Sigmoid colon (tissue), 7 donors: Measurements from ENCODE around the gene DKC1. TPM values are rescaled to one million over a fixed set of nuclear protein-coding genes. Genes with fewer than 3 reads are reported as not detected.

ENCODE experiments used
- DNase-seq: peaks from one replicate; pipeline ENCODE4 v3.0.0-alpha.2; 2019
- H3K27ac ChIP-seq, 4 donors: fragments of 200-600 bp; sonication (generic); one replicate each; pipeline ENCODE4 v1.5.1; 2016 to 2019; ENCODE audit warnings: mild to moderate bottlenecking in 1 of 4
- H3K27me3 ChIP-seq, 3 donors: fragments of 200-600 bp; sonication (generic); one replicate each; pipeline ENCODE4 v1.5.1; 2019; ENCODE audit warnings: mild to moderate bottlenecking in 1 of 3
- H3K36me3 ChIP-seq, 4 donors: fragments of 200-600 bp; sonication (generic); one replicate each; pipeline ENCODE4 v1.5.1; 2016 to 2019
- H3K4me1 ChIP-seq, 4 donors: fragments of 200-600 bp; sonication (generic); one replicate each; pipeline ENCODE4 v1.5.1; 2017 to 2019
- H3K4me3 ChIP-seq, 4 donors: fragments of 200-600 bp; sonication (generic); one replicate each; pipeline ENCODE4 v1.5.1; 2017 to 2019; ENCODE audit warnings: mild to moderate bottlenecking in 2 of 4, moderate library complexity in 1 of 4
- H3K9me3 ChIP-seq, 4 donors: fragments of 200-600 bp in 3 of 4; sonication (generic) in 3 of 4; one replicate each; pipeline versions ENCODE4 v1.5.1 to v1.6.1; 2013 to 2019
- EP300 ChIP-seq, 4 donors: sonication (generic); formaldehyde crosslinking; IDR thresholded peaks; one replicate each; pipeline ENCODE4 v1.6.1; 2017; ENCODE audit warnings: antibody characterized with exemption in 4 of 4
- POLR2A ChIP-seq, 2 donors: fragments of 450-650 bp; IDR thresholded peaks; one replicate each; pipeline ENCODE4 v1.6.1; 2016; ENCODE audit warnings: antibody characterized with exemption in 2 of 2, mild to moderate bottlenecking in 2 of 2, moderate library complexity in 2 of 2
- POLR2AphosphoS5 ChIP-seq, 4 donors: sonication (generic); formaldehyde crosslinking; IDR thresholded peaks; one replicate each; pipeline ENCODE4 v1.6.1; 2017; ENCODE audit warnings: antibody characterized with exemption in 4 of 4
- WGBS, 2 donors: extraction: QIAGEN DNeasy Blood & Tissue Kit; methylation state at CpG; one replicate each; pipeline ENCODE4 v1.1.7; 2013; 5-methylcytosine and 5-hydroxymethylcytosine counted together
- intact Hi-C: fragments of 100-400 bp; cut with DNase I; formaldehyde crosslinking; loops from one replicate; pipeline ENCODE4 v1.15.1; 2023
- polyA plus RNA-seq, 3 donors: library from polyadenylated mRNA; stranded (reverse); fragments of 200-250 nt; gene quantifications; one replicate each; pipeline ENCODE4 v1.2.3, GENCODE V29; 2013
- total RNA-seq, 4 donors: library from RNA; depleted of rRNA; stranded (reverse); fragments of >200 nt; gene quantifications; one replicate each; pipeline ENCODE4 v1.1.0, GENCODE V29; 2016
- TF ChIP-seq, protein P1 (sequence below), 4 experiments: fragments of 450-650 bp in 3 of 4; fragments of 200-600 bp in 1 of 4; IDR thresholded peaks; one replicate each; pipeline ENCODE4 v1.5.1; 2016 to 2019; ENCODE audit warnings: antibody characterized with exemption in 4 of 4, mild to moderate bottlenecking in 3 of 4, moderate library complexity in 2 of 4
- donor health status: healthy with polysubstance abuse.
- donor health status: Bipolar disorder and iron deficiency.
- donor health status: healthy.

The DKC1 gene
- total RNA-seq (10 to 100 TPM; 18.2 to 38.8 (median 19.2) TPM), polyA plus RNA-seq (10 to 100 TPM; 19.7 to 47.5 (median 24.0) TPM)

DNA sequence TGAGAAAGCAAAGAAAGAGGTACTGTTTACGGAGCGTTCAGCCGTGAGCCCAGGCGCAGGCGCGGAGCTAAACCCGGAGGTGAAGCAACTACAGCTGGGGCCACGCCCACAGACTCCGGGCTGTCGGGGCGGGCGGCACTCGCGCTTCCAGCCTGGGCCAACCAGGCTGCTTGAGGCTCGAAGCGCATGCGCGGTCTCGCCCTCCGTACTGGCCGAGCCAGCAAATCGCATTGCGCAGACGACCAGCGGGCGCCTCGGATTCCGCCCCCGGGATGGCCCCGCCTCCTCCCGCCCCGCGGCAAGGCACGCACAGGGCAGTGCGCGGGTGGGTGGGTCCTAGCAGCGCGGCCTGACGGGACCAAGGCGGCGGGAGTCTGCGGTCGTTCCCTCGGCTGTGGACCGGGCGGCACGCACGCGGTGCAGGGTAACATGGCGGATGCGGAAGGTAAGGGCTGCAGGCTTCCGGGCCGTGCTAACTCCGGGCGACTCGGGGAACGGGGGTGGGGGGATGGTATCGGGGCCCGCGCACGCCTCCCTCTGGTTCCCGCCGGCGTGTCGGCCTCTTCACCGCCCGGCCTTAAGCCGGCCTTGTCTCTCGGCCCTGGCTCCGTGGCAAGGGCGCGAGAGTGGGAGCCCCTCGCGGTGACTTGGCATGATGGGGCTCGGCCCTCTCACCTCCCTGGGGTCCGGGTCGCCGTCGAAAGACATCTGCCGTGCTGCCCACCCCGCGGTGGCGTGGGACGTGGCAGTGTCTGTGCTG, at the start of gene DKC1:
Gene DKC1 (plus strand): TSS at position 328 of the 760 bp plus-strand sequence. CDS start 102 bp downstream, at position 430.
- peak within 1 kb of the TSS; percentile 40 to 69 (median 62) for H3K4me3 ChIP-seq
- H3K27me3 ChIP-seq: no peaks in the 10 kb centered on the region
- peaks cover 0 to 14% (median 7%) of the 10 kb centered on the region in 4 donors for H3K4me1 ChIP-seq
- peak; percentile 97 for DNase-seq
- no peaks in the 10 kb centered on the region for H3K9me3 ChIP-seq
- TF ChIP-seq POLR2A (IDR thresholded peaks at IDR 0.05): no peak
- TF ChIP-seq POLR2AphosphoS5 (IDR thresholded peaks at IDR 0.05): peak; percentile 35 to 67 (median 56)
- intact Hi-C loops: loop anchor here (5.0 kb wide), 1 partner anchor 40 kb away; no protein-coding TSS in a partner anchor
- peak within 1 kb of the TSS; percentile 74 to 83 (median 76) for H3K27ac ChIP-seq
- WGBS, 2 donors: 1% methylated on average over 84 of the region's 84 CpGs
- H3K36me3 ChIP-seq: peaks cover 0 to 23% (median 0%) of the 10 kb centered on the region in 4 donors

DNA sequence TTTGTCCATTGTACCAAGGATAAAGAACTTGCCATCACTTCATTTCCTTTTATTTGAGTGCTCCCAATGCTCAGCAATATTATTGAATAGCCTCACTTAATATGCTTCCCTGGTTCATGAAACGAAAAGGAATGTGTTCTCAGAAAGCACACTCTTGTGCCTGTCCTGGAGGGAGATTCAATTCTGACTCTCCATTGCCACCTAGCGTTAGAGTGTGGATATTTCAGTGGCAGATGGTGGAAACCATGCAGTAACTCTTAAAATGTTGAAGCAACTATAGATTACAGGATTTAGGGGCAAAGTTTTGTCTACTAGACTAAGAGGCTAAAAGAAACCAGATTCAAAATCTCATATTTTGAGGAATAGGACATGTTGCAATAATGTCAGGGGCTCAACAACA, 47.7 kb upstream of the DKC1 start:
- intact Hi-C loops: no loop called here
- H3K27me3 ChIP-seq: no peaks in the 10 kb centered on the region
- TF ChIP-seq, protein P1, sequence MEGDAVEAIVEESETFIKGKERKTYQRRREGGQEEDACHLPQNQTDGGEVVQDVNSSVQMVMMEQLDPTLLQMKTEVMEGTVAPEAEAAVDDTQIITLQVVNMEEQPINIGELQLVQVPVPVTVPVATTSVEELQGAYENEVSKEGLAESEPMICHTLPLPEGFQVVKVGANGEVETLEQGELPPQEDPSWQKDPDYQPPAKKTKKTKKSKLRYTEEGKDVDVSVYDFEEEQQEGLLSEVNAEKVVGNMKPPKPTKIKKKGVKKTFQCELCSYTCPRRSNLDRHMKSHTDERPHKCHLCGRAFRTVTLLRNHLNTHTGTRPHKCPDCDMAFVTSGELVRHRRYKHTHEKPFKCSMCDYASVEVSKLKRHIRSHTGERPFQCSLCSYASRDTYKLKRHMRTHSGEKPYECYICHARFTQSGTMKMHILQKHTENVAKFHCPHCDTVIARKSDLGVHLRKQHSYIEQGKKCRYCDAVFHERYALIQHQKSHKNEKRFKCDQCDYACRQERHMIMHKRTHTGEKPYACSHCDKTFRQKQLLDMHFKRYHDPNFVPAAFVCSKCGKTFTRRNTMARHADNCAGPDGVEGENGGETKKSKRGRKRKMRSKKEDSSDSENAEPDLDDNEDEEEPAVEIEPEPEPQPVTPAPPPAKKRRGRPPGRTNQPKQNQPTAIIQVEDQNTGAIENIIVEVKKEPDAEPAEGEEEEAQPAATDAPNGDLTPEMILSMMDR (IDR thresholded peaks at IDR 0.05): peak; percentile 55 to 65 (median 61)
- TF ChIP-seq POLR2A (IDR thresholded peaks at IDR 0.05): no peak
- no peak for DNase-seq
- no peaks in the 10 kb centered on the region for H3K9me3 ChIP-seq
- H3K27ac ChIP-seq: no peak overlapping the region
- H3K4me1 ChIP-seq: no peaks in the 10 kb centered on the region
- 1 to 4% methylated on average over 2 of the region's 2 CpGs for WGBS, 2 donors
- no peak overlapping the region for H3K4me3 ChIP-seq
- no peaks in the 10 kb centered on the region for H3K36me3 ChIP-seq

DNA sequence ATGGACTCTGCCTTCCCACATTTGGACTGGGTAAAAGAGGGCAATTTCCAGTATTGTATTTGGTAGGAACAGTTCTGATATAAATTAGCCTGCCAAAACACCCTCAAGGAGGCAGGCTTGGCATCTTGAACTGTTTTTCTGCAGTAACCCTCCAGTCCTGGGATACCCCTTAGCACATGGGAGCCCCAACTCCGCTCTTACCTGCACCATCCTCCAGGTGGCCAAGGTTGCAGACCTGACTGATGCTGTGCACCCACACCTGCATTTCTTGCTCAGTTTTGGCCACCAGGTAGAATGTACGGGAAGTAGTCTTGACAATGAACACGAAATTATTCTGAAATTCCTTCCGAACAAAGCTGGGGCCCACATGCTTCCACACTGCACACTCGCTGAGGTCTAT, 46.8 kb upstream of the DKC1 start:
- no peaks in the 10 kb centered on the region for H3K36me3 ChIP-seq
- H3K4me3 ChIP-seq: no peak overlapping the region
- H3K4me1 ChIP-seq: no peaks in the 10 kb centered on the region
- intact Hi-C loops: no loop called here
- 88 to 92% methylated on average over 5 of the region's 5 CpGs for WGBS, 2 donors
- no peaks in the 10 kb centered on the region for H3K27me3 ChIP-seq
- H3K27ac ChIP-seq: no peak overlapping the region
- H3K9me3 ChIP-seq: no peaks in the 10 kb centered on the region
- no peak for DNase-seq
- TF ChIP-seq POLR2AphosphoS5 (IDR thresholded peaks at IDR 0.05): no peak
- TF ChIP-seq POLR2A (IDR thresholded peaks at IDR 0.05): no peak
- TF ChIP-seq, protein P1 (IDR thresholded peaks at IDR 0.05): no peak
- TF ChIP-seq EP300 (IDR thresholded peaks at IDR 0.05): no peak

DNA sequence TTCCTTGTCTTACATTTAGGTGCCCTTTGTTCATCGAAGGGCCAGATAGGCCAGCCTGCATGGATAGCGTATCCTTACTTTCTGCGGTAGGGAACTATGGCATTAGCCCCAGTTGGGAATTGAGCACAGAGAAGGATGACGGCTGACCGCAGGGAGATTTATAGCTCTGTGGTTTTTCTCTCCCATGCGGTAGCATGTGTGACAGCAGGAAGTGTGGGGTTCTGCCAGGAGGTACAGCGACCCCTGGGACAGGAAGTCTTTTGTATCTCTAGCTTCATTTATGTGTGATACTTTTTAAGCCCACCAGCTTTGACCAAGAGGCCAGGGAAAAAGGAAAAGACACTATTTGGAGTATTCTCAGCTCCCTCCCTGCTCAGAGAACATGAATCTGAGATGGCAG, 44.8 kb upstream of the DKC1 start:
- Histone ChIP-seq H3K27me3 (no peaks in the 10 kb centered on the region), H3K36me3 (no peaks in the 10 kb centered on the region), H3K27ac (no peak overlapping the region), H3K9me3 (no peaks in the 10 kb centered on the region), H3K4me1 (no peaks in the 10 kb centered on the region), H3K4me3 (no peak overlapping the region)
- DNase-seq: no peak
- WGBS, 2 donors: 34 to 57% methylated on average over 7 of the region's 7 CpGs
- TF ChIP-seq, protein P1 (IDR thresholded peaks at IDR 0.05): no peak
- TF ChIP-seq EP300 (IDR thresholded peaks at IDR 0.05) (no peak), POLR2A (IDR thresholded peaks at IDR 0.05) (no peak), POLR2AphosphoS5 (IDR thresholded peaks at IDR 0.05) (no peak)
- intact Hi-C loops: no loop called here

DNA sequence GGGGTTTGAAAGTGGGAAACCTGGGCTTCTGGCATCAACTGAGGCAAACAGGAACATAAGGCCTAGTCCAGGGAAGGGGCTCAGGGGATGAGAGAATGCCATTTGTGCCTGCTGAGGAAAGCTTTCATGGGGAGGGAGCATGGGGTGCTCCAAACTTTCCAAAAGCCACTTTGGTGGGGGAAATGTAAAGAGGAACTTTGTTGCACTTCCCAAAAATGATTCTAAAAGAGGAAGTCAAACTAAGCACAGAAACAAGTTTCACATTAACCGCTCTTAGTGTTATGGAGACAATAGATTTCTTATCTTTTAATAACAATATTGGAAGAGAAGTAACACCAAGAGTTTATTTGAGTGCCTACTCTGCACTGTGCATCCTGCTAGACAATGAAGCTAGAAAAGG, 44.0 kb upstream of the DKC1 start:
- H3K4me3 ChIP-seq: no peak overlapping the region
- 64 to 76% methylated on average over 1 of the region's 1 CpG for WGBS, 2 donors
- intact Hi-C loops: no loop called here
- TF ChIP-seq EP300 (IDR thresholded peaks at IDR 0.05) (no peak), POLR2A (IDR thresholded peaks at IDR 0.05) (no peak), POLR2AphosphoS5 (IDR thresholded peaks at IDR 0.05) (no peak)
- TF ChIP-seq, protein P1 (IDR thresholded peaks at IDR 0.05): no peak
- no peaks in the 10 kb centered on the region for H3K27me3 ChIP-seq
- DNase-seq: no peak
- H3K4me1 ChIP-seq: no peaks in the 10 kb centered on the region
- peak overlapping the region in 1 of 4 donors; percentile 6 for H3K27ac ChIP-seq
- no peaks in the 10 kb centered on the region for H3K9me3 ChIP-seq
- H3K36me3 ChIP-seq: no peaks in the 10 kb centered on the region
